ENCODE results near the gene FAM53B. TPM values are rescaled to one million over a fixed set of nuclear protein-coding genes. Genes with fewer than 3 reads are reported as not detected.

FAM53B gene
- total and polyA plus RNA-seq, 7 donors = 9.6 to 36.6 (median 34.2) TPM

DNA sequence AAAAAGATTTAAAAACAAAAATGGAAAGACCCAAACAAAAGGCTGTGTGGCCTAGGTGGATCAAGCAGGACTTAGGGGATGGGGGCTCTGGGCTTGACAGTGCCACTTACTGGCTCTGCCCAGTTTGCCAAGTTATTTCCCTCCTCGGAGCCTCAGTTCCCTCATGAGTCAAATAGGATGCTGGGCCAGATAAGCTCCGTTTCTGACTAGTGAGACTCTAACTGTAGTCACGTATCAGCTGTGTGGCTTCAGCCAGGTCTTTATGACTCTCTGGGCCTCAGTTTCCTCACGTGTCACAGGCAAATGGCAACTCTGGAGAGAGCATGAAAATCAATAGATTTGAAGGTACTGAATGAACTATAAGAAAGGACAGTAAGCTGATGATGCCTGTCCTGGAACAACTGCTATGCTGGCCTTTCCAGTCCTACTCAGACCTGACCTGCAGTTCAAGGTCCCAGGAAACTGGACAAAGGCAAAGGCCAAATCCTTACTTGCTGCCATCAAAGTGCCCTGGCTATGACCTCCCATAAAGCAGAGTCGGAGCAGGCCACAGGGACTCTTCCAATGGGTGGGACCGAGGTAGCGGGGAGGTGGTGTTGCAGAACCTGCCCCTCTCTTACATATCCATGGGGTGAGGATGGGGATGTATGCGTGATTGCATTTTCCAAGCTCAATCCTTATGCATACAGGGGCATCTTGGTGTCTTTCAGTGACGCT is 27.0 kb downstream of the FAM53B start:
- H3K27ac ChIP-seq = peak overlapping the region in 2 of 4 donors; percentile 64 to 85
- no peak for DNase-seq
- intact Hi-C loops (cut with DNase I) = no loop called here
- H3K4me3 ChIP-seq = no peak overlapping the region
- 92 to 94% methylated on average over 9 of the region's 9 CpGs for WGBS, 2 donors
- H3K4me1 ChIP-seq = peaks cover 0 to 75% (median 55%) of the 10 kb centered on the region in 4 donors
- no peaks in the 10 kb centered on the region for H3K27me3 ChIP-seq
- TF ChIP-seq EP300 (IDR thresholded peaks at IDR 0.05) (no peak), POLR2A (IDR thresholded peaks at IDR 0.05) (no peak), POLR2AphosphoS5 (IDR thresholded peaks at IDR 0.05) (no peak)
- TF ChIP-seq, protein P1, sequence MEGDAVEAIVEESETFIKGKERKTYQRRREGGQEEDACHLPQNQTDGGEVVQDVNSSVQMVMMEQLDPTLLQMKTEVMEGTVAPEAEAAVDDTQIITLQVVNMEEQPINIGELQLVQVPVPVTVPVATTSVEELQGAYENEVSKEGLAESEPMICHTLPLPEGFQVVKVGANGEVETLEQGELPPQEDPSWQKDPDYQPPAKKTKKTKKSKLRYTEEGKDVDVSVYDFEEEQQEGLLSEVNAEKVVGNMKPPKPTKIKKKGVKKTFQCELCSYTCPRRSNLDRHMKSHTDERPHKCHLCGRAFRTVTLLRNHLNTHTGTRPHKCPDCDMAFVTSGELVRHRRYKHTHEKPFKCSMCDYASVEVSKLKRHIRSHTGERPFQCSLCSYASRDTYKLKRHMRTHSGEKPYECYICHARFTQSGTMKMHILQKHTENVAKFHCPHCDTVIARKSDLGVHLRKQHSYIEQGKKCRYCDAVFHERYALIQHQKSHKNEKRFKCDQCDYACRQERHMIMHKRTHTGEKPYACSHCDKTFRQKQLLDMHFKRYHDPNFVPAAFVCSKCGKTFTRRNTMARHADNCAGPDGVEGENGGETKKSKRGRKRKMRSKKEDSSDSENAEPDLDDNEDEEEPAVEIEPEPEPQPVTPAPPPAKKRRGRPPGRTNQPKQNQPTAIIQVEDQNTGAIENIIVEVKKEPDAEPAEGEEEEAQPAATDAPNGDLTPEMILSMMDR (IDR thresholded peaks at IDR 0.05) = no peak
- H3K36me3 ChIP-seq = no peaks in the 10 kb centered on the region
- H3K9me3 ChIP-seq = no peaks in the 10 kb centered on the region

DNA sequence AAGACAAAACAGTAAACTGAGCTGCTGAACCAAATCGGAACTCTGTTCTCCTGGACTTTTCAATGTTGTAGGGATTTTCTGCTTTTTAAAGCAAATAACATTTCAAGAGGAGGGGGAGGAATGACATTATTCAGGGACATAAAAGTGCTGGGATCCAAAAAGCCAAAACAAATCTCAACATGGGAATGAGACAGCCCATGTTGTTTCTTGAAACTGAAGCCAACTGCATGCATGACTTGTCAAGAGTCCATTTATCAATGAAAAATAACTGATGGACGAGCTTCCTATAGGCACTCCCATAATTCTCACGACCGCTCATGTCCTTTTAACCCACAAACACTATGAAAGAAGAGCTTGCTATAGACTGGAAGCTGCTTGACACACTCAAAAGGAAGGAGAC is 27.8 kb downstream of the FAM53B start:
- Histone ChIP-seq H3K9me3 (no peaks in the 10 kb centered on the region), H3K4me3 (no peak overlapping the region), H3K27ac (no peak overlapping the region), H3K36me3 (no peaks in the 10 kb centered on the region), H3K27me3 (no peaks in the 10 kb centered on the region), H3K4me1 (peaks cover 0 to 67% (median 47%) of the 10 kb centered on the region in 4 donors)
- TF ChIP-seq EP300 (IDR thresholded peaks at IDR 0.05) = no peak
- no peak for TF ChIP-seq POLR2AphosphoS5 (IDR thresholded peaks at IDR 0.05)
- TF ChIP-seq, protein P1 (IDR thresholded peaks at IDR 0.05) = no peak
- no peak for TF ChIP-seq POLR2A (IDR thresholded peaks at IDR 0.05)
- WGBS, 2 donors = 85 to 88% methylated on average over 4 of the region's 4 CpGs
- intact Hi-C loops (cut with DNase I) = no loop called here
- no peak for DNase-seq

DNA sequence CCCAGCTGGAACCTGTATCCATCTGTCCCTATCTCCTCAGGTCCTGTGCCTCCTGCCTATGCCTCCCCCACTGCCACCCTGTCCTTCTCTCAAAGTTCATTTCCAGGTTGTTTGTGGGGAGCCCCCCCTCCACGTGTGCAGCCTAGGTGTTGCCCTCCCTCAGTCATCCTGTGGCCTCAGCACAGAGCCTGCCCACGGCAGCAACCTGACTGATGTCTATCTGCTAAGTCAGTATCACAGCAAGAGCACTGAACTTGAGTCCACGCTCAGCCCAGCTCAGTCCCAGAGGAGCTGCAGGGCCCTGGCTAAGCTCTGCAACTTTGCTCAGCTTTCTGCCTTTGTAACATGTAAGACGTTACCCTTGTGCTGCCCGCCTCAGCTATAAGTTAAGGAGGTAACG is 28.7 kb downstream of the FAM53B start:
- peaks cover 0 to 63% (median 44%) of the 10 kb centered on the region in 4 donors for H3K4me1 ChIP-seq
- no peaks in the 10 kb centered on the region for H3K36me3 ChIP-seq
- H3K27ac ChIP-seq = no peak overlapping the region
- no peak for DNase-seq
- H3K27me3 ChIP-seq = no peaks in the 10 kb centered on the region
- TF ChIP-seq, protein P1 (IDR thresholded peaks at IDR 0.05) = no peak
- TF ChIP-seq POLR2A (IDR thresholded peaks at IDR 0.05) = no peak
- TF ChIP-seq POLR2AphosphoS5 (IDR thresholded peaks at IDR 0.05) = no peak
- TF ChIP-seq EP300 (IDR thresholded peaks at IDR 0.05) = no peak
- intact Hi-C loops (cut with DNase I) = no loop called here
- WGBS, 2 donors = 60% methylated on average over 6 of the region's 6 CpGs
- no peaks in the 10 kb centered on the region for H3K9me3 ChIP-seq
- H3K4me3 ChIP-seq = no peak overlapping the region

DNA sequence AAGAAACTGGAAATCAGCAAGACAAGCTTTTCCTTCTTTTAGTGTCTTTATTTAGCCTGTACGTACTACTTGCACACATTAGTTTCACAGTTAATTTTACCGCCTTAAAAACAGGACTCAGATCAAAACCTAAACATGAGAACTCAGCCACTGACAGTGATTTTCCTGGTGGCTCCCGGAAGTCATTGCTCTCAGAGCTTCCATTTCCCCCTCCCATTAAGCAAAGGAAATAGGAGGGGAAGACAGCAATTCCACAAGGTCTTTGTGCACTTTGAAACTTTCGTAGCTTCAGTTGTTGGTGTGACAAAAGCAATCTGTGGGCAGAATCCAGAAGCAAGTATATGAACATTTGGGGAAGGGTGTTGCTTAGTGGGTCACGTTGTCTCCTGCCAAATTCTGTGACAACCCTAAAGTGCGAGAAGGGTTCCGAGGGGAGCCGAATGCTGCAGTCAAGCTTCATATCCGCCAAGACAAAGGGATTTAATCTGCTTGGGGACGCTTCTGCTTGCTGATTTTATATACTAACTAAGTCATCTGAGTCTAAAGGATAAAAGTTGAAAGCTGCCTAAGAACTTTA is 30.4 kb downstream of the FAM53B start:
- TF ChIP-seq, protein P1 (IDR thresholded peaks at IDR 0.05) = no peak
- TF ChIP-seq EP300 (IDR thresholded peaks at IDR 0.05) (no peak), POLR2AphosphoS5 (IDR thresholded peaks at IDR 0.05) (no peak), POLR2A (IDR thresholded peaks at IDR 0.05) (no peak)
- H3K4me1 ChIP-seq = peaks cover 0 to 63% (median 45%) of the 10 kb centered on the region in 4 donors

More for the DNA sequence above, 30.4 kb downstream of the FAM53B start:
- H3K4me3 ChIP-seq = no peak overlapping the region
- peak overlapping the region in 1 of 4 donors; percentile 5 for H3K27ac ChIP-seq
- no peaks in the 10 kb centered on the region for H3K9me3 ChIP-seq
- WGBS, 2 donors = 70 to 72% methylated on average over 10 of the region's 10 CpGs
- H3K36me3 ChIP-seq = no peaks in the 10 kb centered on the region
- intact Hi-C loops (cut with DNase I) = no loop called here
- no peaks in the 10 kb centered on the region for H3K27me3 ChIP-seq
- DNase-seq = no peak
